Astrocyte of the hippocampus (primary cell): ENCODE data around the gene CFAP73.
"Not testable (repeated sequence)": the region's sequence is repeated elsewhere in the genome, so short reads cannot be mapped to it uniquely, and the experiment has no call there.

ENCODE experiments used
- DNase-seq: peaks from one replicate; pipeline ENCODE4 v3.0.0; 2011; ENCODE audit warnings: low read depth, low spot score

CFAP73 gene

DNA sequence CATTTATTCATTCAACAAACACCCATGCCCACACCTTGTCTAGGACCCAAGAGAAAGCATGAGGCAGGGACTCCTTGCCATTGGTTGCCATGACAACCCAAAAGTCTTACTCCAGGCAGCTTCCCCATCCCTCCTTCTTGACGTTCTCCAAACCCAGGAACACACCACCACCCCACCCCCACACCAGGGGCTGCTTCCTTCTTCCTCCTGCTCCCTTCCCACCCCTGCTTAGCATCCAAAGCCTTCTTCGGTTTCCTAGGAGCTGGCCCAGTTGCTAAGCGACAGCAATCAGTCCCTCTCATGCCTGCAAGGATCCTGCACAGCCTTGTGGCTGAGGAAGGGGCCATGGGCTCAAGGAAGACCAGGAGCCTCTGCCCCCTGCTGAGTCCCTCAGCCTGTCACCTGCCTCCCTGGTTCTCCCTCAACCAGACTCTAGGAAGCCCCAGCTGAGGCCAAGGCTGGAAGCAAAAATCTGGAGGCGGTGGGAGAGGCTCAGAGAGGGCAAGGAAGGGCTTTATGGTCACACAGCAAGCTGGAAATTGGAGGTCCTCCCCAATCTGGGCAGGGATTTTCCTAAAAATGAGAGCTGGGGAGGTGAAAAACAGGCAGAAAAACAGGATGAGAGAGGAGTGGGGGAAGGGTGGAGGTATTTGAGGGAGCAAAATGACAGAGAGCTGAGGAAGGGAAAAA is 29.4 kb upstream of the CFAP73 start:
- DNase-seq = no peak

DNA sequence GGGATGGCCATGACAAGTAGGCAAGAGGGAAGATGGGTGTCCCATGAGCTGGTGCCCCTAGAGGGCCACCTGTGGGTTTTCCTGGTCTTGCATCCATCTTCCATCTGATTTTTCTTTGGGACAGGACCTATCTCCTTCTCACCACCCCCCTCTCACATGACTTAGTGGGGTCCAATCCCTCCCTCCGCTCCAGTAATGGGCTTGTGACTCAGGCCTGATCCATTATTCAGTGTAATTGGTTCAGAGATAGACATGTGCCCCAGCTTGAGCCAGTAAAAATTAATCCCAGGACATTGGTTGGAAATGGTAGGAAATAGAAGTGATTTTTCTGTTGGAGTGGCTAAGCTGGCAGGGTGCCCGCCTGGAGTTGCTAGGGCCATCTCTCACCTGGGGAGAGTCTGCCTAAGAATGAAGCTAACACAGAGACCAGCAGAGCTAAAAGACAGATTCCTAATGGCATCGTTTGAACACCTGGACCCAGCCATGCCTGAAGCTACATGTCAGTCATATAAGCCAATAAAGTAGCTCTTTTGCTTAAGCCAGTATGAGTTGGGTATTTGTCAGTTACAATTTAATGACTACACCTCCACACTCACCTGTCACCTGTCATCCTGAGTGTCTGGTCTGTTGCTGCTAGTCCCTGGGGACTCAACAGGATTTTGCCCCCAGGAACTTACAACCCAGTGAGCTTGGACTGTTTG is 28.7 kb upstream of the CFAP73 start:
- DNase-seq = no peak

DNA sequence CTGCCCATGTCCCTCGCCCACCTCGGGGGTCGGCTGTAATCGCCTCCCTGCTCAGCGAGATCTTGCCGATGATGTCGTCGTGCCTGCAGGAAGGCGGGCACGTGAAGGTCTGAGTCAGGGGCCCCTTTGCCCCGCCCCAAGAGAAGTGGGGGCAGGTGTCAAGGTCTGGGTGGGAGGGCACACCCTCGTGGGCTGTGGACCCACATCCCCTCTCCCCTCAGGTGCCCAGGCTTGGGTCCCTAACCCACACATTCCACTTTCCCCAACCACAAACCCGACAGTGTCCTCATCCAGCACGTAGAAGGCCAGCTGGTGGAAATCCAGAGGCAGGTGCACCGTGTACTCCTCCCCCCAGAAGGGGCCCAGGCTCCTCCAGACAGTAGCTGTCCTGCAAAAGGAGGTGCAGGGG is 21.7 kb upstream of the CFAP73 start:
- DNase-seq = no peak

DNA sequence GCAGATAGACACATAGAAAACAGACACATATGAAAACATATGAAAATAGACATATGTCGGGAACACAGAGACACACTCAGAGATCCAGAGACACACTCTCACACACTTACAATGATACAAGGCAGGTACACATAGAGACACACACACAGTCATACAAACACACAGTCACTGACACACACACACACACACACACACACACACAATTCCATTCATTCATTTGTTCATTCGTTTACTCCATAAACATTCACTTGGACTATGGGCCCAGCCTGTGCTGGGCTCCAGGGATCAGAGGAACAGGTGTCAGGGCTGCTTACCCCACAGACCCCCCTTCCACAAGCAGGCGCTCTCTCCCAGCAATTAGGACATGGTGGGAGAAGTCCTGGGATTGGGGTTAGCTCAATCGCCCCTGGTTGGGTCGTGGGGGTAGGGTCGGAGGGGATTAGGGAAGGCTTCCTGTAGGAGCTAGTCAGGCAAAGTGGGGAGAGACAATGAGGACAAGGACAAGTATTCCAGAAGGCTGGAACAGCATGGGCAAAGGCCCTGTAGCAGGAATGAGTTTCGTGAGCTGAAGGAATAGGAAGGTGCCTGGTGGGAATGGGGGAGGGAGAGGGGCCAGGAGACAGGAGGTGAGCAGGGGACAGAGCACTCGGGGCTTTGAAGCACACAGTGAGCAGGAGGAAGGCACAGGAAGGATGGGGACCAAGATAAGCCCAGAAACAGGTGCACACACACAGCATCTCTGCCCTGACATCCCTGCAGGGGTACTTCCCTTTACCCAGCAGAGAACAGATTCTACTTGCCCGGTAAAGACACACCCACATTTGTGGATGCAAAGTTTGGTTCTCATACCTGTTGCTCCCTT is 20.5 kb upstream of the CFAP73 start:
- no peak for DNase-seq

DNA sequence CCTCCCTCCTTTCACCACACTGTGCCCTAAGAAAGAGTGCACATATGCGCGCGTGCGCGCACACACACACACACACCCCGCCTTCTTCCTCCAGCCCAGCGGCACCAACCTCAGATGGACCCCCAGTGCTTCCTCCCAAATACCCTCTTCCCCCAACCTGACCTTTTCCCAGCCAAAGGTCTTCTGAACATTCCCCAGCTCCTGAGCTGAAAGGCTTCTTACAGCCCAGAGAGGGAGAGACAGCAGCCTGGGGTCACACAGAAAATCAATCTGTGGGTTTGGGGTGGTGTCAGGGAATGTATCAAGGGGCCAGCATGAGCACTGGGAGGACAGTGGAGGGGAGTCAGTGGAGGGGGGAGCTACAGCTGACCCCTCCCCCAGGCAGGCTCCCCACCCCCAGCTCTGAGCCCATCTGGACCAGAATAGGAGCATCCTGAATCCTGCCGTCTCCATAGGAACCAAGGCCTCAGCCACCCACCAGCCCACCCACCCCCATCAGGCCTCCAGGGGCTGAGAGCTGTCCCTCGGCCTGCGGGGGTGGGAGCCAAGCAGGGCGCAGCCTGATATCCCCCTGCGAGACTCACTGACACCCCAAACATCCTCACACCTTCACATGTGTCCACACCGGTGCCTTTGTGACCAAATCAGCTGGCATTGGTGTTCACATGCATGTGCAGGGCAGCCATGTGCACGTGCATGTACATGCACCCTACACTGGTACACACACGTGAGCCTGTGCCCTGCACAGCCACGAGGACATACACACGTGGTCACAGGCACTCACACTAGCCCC is 19.7 kb upstream of the CFAP73 start:
- no peak for DNase-seq

DNA sequence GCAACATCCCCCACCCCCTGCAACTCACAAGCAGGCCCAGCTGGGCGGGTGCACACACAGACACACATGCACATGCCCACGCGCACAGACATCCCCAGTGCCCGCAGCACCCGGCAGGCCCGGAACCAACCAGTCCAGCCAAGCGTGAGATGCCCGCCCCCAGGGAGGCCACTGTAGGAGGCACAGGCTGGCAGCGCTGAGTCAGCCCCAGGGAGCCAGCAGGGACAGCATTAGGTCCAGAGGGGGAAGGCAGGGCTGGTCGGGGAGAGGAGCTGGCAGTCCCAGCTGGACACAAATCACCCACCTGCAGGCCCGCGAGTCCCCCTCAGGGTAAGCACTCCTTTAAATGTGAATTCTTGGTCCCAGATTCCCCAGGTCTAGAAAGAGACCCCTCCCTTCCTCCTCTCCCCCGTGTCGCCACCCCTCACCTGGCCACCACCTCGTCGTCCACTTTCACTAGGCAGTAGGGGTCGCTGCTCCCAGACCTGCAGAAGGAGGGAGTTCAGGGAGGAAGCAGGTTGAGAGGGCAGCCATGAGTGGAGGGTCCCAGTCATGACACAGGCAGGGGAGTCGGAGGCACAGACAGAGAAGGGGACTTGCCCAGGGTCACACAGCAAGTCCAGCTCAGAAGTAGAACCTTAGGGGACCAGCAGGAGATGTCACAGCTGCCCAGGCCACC is 18.9 kb upstream of the CFAP73 start:
- peak; percentile 42 for DNase-seq

DNA sequence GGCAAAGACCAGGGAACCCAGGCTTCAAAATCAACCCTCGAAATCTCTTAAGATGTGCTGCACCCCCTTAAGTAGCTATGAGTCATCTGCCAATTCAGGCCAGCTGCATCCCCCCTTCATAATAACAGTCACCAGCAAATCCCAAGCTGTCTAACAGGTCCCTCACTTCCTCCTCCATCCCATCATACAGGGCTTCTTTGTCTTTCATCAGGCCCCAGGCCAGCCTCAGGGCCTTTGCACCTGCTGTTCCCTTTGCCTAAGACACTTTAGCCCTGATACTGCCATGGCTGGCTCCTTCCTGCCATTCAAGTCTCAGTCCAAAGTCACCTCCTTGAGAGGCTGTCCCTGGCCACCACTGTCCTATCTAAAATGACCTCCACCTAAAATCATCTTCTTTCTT is 18.0 kb upstream of the CFAP73 start:
- DNase-seq = no peak

DNA sequence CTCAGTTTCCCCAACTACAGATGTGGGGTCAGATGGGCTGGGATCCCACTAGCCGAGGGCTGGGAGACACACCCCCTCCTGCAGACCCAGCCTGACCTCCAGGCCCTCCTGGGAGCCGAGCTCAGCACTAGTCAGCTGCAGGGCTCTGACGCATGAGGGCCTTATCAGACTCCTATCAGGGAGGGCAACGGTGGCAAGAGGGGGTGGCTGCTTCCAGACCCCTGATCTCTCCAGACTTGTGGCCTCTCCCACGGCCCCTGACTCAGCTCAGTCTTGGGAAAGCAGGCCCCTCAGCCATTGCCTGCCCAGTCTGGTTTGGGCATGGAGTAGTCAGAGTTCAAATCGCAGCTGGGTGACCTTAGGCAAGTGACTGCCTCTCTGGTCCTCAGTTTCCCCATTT is 16.5 kb upstream of the CFAP73 start:
- no peak for DNase-seq

DNA sequence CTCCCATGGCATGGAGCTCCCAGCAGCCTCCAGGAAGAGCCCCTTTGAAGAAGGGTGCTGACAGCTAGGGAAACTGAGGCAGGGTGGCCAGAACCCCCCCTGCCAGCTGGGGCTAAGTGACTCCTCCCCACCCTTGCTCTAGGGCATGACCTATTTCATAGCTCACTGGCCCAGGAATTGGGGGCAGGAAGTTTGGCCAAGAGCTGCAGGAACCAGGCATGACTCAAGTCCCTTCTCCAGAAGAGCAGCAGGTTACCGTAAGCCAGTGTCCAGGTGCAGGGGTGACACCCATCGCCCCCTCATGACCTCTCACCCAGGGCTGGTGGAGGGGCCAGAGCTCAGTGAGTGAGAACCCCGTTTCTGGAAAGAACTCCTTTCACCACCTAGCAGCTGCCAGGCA is 15.9 kb upstream of the CFAP73 start:
- no peak for DNase-seq

DNA sequence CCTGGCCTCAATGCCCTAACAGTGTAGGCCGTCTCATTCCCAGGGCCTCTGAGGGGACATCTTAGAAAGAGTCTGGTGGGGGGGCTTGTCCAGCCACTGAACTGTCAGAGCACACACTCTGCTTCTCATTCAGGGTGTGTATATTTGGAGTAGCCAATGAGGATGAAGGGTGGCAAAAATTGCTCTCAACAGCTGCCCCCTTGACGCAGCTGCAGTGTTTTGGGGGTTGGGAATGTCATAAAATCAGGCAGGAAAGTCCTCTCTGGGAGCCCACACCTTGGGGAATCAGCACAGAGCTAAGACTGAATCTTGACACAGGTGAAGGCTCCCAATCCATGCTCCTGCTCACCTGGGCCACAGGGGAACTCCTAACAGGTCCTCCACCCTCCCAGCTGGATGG is 15.5 kb upstream of the CFAP73 start:
- DNase-seq = no peak

DNA sequence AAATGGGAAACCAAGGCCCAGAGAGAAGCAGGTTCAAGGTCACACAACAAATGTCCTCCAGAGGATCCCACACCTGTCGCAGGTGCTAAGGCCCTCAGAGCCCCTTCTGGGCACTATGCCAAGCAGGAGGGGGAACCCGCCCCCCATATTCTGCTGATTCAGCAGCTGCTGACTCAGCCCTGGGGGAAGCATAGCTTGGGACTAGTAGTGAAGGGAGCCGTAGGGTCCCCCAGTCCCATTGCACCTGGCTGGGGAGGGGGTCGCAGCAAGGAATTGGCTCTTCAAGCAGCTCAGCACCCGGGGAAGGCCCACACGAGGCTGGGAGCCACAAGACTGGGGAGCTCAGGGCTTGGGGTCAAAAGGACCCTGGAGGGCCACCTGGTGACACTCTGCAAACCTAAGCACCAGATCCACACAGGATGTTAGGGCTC is 15.0 kb upstream of the CFAP73 start:
- DNase-seq = no peak

DNA sequence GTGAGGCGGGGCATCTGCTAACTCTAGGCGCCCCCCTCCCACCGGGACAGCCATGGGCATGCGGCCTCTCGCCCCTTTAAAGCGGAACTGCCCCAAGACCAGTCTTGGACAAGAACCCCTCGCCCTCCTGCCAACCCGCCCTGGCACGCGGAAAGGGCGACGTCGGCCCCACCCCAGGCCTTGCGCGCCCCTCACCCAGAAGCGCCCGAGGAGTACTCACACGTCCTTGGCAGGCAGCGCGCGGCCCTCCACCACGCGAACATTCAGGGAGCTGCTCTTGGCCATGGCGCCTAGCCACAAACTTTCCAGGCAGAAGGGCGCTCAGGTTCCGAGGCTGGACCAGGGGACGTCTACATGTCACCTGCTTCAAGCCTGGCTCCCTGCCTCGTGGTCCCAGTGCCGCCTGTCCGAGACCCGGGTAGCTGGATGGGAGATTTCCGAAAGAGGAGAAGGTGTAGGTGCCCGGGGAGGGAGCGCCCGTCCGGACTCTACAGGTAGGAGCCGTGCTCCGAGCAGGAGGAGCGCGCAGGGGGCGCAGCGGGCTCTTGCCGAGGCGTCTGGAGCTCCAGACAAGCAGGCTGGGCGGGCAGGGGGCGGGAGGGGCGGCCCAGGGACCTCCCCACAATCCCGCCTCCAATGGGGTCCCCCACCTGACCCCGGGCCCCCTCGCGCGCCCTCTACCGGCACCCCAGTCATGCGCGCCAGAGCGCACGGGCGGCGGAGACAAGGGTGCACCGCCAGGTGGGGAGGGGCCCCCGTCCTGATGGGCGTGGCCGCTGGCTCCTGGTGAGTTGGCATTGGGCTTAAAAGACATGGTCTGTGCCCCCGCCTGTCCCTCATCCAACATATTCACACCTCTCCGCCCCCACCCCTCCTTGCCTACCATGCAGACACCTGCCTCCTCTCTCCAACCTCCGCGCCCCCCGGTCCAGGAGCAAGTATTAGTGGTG is 14.1 kb upstream of the CFAP73 start, which contains the start of gene RASAL1:
TSS of gene RASAL1 (minus strand) at position 584 of the 950 bp plus-strand sequence. CDS start at position 285, 299 bp downstream.
- peak; percentile 32 for DNase-seq

DNA sequence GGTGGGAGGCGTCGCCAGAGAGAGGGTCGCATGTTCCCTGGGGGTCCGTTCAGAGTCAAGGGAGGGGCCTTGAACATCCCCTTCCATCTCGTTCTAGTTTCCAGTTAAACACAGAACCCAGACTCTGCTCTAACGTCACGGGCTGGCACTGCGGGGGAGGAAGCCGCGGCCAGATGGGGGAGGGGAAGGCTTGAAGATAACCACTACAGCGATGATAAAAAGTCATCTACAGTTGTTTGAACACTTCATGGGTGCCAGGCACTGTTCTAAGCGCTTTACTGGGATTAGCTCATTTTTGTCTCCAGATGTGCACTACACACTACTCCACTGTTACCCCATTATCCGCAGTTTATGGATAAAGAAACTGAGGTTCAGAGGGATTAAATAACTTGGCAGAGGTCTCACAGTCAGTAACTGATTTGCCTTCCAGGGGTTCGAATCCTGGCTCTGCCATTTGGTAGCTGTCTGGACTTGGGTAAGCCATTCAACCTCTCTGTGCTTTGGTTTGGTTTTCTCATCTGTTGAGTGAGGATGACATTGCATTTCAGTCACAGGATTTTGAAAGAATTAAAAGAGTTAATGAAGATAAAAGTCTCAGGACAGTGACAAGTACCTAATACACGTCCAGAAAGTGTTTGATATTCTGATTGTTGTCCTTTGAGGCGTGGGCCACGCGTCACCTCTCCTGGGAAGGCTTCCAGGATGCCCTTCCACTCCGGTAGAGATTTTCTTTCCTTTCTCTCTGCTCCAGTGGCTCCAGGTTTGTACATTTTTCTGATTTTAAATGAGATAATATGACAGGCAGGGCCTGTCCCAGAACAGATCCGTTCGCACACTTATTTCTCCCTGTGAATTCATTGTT is 13.2 kb upstream of the CFAP73 start:
- DNase-seq = no peak

DNA sequence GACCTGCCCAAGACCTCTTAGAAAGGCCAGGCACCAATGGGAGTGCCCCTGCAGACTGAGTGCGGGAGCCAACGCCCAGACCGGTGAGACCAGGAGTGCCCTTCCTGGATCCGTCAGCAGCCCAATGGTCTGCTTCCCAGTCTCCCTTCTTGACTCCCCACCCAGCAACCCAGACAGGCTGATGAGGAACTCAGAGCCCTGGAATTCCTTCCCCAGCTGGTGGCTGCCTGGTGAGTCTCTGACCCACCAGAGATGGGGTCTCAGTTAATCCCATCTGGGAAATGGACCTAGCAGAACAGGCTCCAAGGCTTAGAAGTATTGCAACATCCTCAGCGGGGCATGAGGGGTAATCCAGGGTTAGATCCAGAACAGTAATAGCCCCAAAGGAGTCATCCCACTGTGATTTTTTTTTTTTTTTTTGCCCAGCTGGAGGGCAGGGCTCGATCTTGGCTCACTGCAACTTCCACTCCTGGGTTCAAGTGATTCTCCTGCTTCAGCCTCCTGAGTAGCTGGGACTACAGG is 12.5 kb upstream of the CFAP73 start:
- no peak for DNase-seq

DNA sequence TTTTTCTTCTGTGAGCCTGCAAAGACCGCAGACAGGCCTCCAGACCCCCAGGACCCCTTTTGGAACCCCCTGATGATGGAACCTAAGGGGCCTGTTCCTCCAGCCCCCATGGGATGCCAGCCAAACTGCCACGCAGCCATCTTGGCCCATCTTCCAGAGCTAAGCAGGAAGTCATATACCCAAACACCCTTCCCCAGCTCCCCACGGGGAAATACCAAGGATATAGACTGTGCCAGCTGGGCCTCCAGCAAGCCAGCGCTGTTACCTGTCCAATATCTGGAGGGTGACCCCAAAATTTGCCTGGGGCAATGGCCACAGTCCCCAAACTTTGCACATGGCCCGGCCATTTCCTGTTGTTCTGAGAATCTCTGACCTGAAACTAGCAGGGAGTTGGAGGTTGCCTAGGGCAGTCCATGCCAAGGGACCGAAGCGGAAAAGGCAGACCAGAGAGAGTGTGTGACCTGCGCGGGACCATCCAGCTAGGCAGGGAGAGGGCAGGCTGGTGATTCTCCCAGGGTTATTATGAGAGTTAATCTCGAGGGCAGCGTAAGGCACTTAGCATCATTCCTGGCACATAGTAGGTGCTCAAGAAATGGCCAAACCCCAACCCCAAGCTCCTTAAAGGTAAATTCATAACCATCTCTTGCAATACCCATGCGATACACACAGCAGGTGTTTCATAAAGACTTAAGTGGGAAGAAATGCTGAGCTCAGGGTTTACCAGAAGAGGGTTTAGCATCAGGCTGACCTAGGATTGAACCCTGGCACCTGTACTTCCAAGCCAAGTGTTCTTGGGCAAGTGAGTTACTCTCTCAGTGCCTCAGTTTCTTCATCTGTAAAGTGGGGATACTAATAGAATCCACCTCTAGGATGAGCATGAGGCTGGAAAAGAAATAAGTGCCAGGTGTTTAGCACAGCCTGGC is 11.4 kb upstream of the CFAP73 start:
- no peak for DNase-seq

DNA sequence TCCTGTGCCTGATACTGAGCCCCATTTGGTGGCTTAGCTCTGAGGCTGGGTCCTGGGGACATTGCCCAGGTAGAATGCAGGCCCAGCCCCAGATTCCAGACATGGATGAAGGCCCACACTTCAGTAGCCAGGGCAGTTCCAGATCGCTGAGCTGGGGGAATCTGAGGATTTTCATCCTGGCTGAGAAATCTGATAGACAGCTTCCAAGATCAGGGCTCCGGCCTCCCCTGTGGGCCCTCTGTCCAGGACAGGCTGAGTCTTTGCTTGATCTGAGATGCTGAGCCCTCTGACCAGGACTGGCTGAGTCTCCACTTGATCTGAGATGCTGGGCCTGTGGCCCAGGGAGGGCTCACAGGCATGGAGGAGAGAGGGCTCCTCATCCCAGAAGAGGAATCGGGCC is 10.7 kb upstream of the CFAP73 start:
- peak; percentile 56 for DNase-seq

DNA sequence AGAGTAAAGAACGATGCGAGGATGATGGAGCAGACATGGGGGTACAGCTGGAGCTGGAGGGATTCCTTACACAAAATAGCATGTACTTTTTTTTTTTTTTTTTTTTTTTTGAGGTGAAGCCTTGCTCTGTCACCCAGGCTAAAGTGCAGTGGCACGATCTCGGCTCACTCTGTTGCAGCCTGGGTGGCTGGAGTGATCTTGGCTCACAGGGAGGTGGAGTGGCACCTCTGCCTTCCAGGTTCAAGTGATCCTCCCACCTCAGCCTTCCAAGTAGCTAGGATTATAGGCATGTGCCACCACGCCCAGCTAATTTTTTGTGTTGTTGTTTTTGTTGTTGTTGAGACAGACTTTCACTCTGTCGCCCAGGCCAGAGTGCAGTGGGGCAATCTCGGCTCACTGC is 8.8 kb upstream of the CFAP73 start:
- no peak for DNase-seq

DNA sequence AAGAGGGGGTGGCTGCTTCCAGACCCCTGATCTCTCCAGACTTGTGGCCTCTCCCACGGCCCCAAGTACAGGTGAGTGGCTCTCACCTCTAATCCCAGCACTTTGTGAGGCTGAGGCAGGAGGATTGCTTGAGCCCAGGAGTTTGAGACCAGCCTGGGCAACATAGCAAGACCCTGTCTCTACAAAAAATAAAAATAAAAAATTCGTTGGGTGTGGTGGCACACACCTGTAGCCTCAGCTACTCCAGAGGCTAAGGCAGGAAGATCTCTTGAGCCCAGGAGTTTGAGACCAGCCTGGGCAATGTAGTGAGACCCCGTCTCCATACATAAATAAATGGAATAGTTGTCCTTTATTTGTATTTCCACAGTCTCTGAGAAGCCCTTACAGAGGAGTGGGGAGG is 7.8 kb upstream of the CFAP73 start:
- not testable (repeated sequence) for DNase-seq
